Hepatocyte (in vitro differentiated cells): ENCODE measurements around the gene PTH1R.

Experiments used
- EZH2 ChIP-seq: fragments of 200-600 bp; sonication (generic); IDR thresholded peaks from 2 replicates; pipeline ENCODE4 v1.6.1; 2016; ENCODE audit warnings: antibody characterized with exemption, mild to moderate bottlenecking, borderline replicate concordance
- EZH2phosphoT487 ChIP-seq: fragments of 200-600 bp; sonication (generic); IDR thresholded peaks from one replicate; pipeline ENCODE4 v1.6.1; 2018; ENCODE audit warnings: antibody characterized with exemption, mild to moderate bottlenecking, low read depth, moderate library complexity; ENCODE audit not compliant: unreplicated experiment, severe bottlenecking
- TF ChIP-seq, protein P1 (sequence below): fragments of 200-600 bp; sonication (generic); IDR thresholded peaks from 2 replicates; pipeline ENCODE4 v1.5.1; 2016; ENCODE audit warnings: antibody characterized with exemption, mild to moderate bottlenecking; ENCODE audit not compliant: poor library complexity

DNA sequence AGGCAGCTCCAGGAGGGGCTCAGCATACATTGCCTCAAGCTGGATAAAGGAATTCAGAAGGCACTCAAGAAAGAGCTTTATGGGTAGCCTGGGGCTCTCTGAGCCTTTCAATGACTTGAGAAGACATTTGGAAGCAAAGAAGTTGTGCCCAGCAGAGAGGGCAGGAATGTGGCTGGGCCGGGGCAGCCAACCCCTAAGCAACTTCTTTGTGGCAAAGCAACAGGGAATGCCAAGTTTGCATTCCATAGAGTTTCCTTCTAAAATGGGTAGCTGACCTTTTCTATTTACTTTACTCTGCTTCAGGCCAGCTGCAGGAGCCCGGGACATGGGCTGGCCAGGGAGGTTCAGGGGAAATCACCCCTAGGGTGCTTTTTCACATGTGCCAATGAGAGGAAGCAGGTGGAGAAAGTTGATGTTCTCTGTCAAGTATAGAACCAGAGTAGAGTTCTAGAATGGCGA is 53.5 kb downstream of the PTH1R start:
- TF ChIP-seq EZH2phosphoT487 (no peak), EZH2 (no peak)
- TF ChIP-seq, protein P1, sequence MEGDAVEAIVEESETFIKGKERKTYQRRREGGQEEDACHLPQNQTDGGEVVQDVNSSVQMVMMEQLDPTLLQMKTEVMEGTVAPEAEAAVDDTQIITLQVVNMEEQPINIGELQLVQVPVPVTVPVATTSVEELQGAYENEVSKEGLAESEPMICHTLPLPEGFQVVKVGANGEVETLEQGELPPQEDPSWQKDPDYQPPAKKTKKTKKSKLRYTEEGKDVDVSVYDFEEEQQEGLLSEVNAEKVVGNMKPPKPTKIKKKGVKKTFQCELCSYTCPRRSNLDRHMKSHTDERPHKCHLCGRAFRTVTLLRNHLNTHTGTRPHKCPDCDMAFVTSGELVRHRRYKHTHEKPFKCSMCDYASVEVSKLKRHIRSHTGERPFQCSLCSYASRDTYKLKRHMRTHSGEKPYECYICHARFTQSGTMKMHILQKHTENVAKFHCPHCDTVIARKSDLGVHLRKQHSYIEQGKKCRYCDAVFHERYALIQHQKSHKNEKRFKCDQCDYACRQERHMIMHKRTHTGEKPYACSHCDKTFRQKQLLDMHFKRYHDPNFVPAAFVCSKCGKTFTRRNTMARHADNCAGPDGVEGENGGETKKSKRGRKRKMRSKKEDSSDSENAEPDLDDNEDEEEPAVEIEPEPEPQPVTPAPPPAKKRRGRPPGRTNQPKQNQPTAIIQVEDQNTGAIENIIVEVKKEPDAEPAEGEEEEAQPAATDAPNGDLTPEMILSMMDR = no peak
